ENCODE results near the gene ARVCF.

ARVCF gene

DNA sequence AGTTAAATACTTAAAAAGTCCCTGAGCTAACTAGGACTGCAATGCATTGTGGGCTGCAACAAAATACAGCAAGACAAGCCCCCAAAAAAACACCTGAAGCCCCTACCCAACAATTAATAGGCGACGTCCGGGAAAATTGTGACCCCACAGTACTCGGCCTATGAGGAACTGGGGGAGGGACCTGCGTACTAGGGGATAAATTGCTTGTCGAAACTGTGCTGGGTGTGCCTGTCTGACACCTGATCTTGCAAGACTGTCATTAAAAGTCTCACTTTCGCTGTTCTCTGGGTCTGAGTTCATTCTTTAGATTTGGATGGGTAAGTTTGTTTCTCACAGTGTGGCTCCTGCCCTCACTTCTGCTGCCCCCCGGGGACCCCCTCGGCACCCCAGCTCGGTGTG, 19.5 kb upstream of the ARVCF start:
- Histone ChIP-seq H3K23ac (ENCODE audit: low read depth, low read length, poor library complexity) (no peak overlapping the region), H3K79me1 (ENCODE audit: low read depth, low read length) (peaks cover 10% of the 10 kb centered on the region), H2BK12ac (ENCODE audit: low read length) (no peak overlapping the region), H2AFZ (ENCODE audit: low read length) (no peak overlapping the region), H3K4me2 (ENCODE audit: insufficient read depth, low read length, poor library complexity, severe bottlenecking) (no peak overlapping the region), H3K14ac (ENCODE audit: low read length) (no peak overlapping the region), H2BK15ac (ENCODE audit: low read length) (no peak overlapping the region), H3K9me3 (replicated peaks in 1 of 2; ENCODE audit: control insufficient read depth in 2 of 2, insufficient read depth in 1 of 2, low read depth in 1 of 2, low read length in 2 of 2) (no peaks in the 10 kb centered on the region), H3K18ac (ENCODE audit: low read length) (no peak overlapping the region), H3K27ac (replicated peaks; ENCODE audit: low read length) (no peak overlapping the region), H4K8ac (ENCODE audit: low read depth, low read length) (no peak overlapping the region), H4K91ac (ENCODE audit: low read depth, low read length, poor library complexity) (no peak overlapping the region), H2BK120ac (ENCODE audit: low read depth, low read length) (no peak overlapping the region), H3K27me3 (ENCODE audit: control insufficient read depth in 3 of 3, insufficient read depth in 3 of 3, low read depth in 1 of 3, low read length in 3 of 3) (no peaks in the 10 kb centered on the region), H3K4ac (ENCODE audit: low read length) (no peak overlapping the region), H2AK5ac (ENCODE audit: low read depth, low read length) (no peak overlapping the region), H3K9ac (ENCODE audit: low read depth, low read length, poor library complexity) (no peak overlapping the region), H3K36me3 (replicated peaks in 1 of 2; ENCODE audit: control insufficient read depth in 2 of 2, insufficient read depth in 2 of 2, low read length in 2 of 2) (peaks cover 0 to 16% of the 10 kb centered on the region in 2 donors), H2BK5ac (ENCODE audit: low read length) (no peak overlapping the region), H3K4me3 (ENCODE audit: low read length in 2 of 2) (no peak overlapping the region), H3K4me1 (ENCODE audit: control insufficient read depth in 2 of 2, insufficient read depth in 1 of 2, low read depth in 1 of 2, low read length in 2 of 2) (no peaks in the 10 kb centered on the region)
- WGBS, 2 donors (ENCODE audit: extremely low coverage in 2 of 2, insufficient read length in 2 of 2, insufficient replicate concordance in 1 of 2): no CpG with 5 or more reads among the region's 10 CpGs
- no peak for DNase-seq (ENCODE audit: low spot score)

GRCh38 chr22:20035375-20036083, 18.9 kb upstream of the ARVCF start:
- Histone ChIP-seq H3K36me3 (replicated peaks in 1 of 2; ENCODE audit: control insufficient read depth in 2 of 2, insufficient read depth in 2 of 2, low read length in 2 of 2) (peaks cover 0 to 16% of the 10 kb centered on the region in 2 donors), H3K27ac (replicated peaks; ENCODE audit: low read length) (no peak overlapping the region), H4K8ac (ENCODE audit: low read depth, low read length) (no peak overlapping the region), H3K23ac (ENCODE audit: low read depth, low read length, poor library complexity) (peak overlapping the region; percentile 95), H3K9ac (ENCODE audit: low read depth, low read length, poor library complexity) (no peak overlapping the region), H3K4me2 (ENCODE audit: insufficient read depth, low read length, poor library complexity, severe bottlenecking) (no peak overlapping the region), H3K4me1 (ENCODE audit: control insufficient read depth in 2 of 2, insufficient read depth in 1 of 2, low read depth in 1 of 2, low read length in 2 of 2) (no peaks in the 10 kb centered on the region), H3K18ac (ENCODE audit: low read length) (no peak overlapping the region), H3K27me3 (ENCODE audit: control insufficient read depth in 3 of 3, insufficient read depth in 3 of 3, low read depth in 1 of 3, low read length in 3 of 3) (no peaks in the 10 kb centered on the region), H2AK5ac (ENCODE audit: low read depth, low read length) (no peak overlapping the region), H3K4me3 (ENCODE audit: low read length in 2 of 2) (no peak overlapping the region), H2BK12ac (ENCODE audit: low read length) (no peak overlapping the region), H4K91ac (ENCODE audit: low read depth, low read length, poor library complexity) (no peak overlapping the region), H2AFZ (ENCODE audit: low read length) (no peak overlapping the region), H3K4ac (ENCODE audit: low read length) (no peak overlapping the region), H2BK120ac (ENCODE audit: low read depth, low read length) (no peak overlapping the region), H3K9me3 (replicated peaks in 1 of 2; ENCODE audit: control insufficient read depth in 2 of 2, insufficient read depth in 1 of 2, low read depth in 1 of 2, low read length in 2 of 2) (no peaks in the 10 kb centered on the region), H2BK15ac (ENCODE audit: low read length) (peak overlapping the region; percentile 81), H3K79me1 (ENCODE audit: low read depth, low read length) (peaks cover 10% of the 10 kb centered on the region), H3K14ac (ENCODE audit: low read length) (peak overlapping the region; percentile 82), H2BK5ac (ENCODE audit: low read length) (no peak overlapping the region)
- no peak for DNase-seq (ENCODE audit: low spot score)
- no CpG with 5 or more reads among the region's 16 CpGs for WGBS, 2 donors (ENCODE audit: extremely low coverage in 2 of 2, insufficient read length in 2 of 2, insufficient replicate concordance in 1 of 2)

DNA sequence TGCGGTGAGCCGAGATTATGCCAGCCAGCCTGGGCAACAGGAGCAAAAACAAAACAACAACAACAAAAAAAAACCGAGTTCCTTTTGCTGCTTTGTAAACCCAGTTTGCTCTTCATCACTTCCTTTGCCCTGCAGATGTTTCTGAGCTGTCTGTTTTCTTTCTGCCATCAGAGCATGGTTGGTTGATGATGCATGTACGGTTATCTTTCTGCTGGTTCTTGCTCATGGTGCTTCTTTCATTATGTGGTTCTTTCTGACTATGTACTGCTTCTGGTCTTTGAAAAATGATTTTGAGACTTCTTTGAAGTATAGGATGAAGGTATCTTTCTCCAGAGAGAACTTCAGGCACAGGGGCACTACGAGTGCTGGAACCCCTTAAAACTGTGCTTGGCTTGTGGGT, 17.5 kb upstream of the ARVCF start:
- Histone ChIP-seq H3K27ac (replicated peaks; ENCODE audit: low read length) (no peak overlapping the region), H3K4me2 (ENCODE audit: insufficient read depth, low read length, poor library complexity, severe bottlenecking) (no peak overlapping the region), H2AFZ (ENCODE audit: low read length) (no peak overlapping the region), H3K27me3 (ENCODE audit: control insufficient read depth in 3 of 3, insufficient read depth in 3 of 3, low read depth in 1 of 3, low read length in 3 of 3) (no peaks in the 10 kb centered on the region), H3K9ac (ENCODE audit: low read depth, low read length, poor library complexity) (no peak overlapping the region), H2BK120ac (ENCODE audit: low read depth, low read length) (no peak overlapping the region), H3K18ac (ENCODE audit: low read length) (no peak overlapping the region), H2BK12ac (ENCODE audit: low read length) (no peak overlapping the region), H4K91ac (ENCODE audit: low read depth, low read length, poor library complexity) (no peak overlapping the region), H2BK5ac (ENCODE audit: low read length) (no peak overlapping the region), H3K14ac (ENCODE audit: low read length) (no peak overlapping the region), H3K36me3 (replicated peaks in 1 of 2; ENCODE audit: control insufficient read depth in 2 of 2, insufficient read depth in 2 of 2, low read length in 2 of 2) (peaks cover 0 to 11% of the 10 kb centered on the region in 2 donors), H4K8ac (ENCODE audit: low read depth, low read length) (no peak overlapping the region), H3K9me3 (replicated peaks in 1 of 2; ENCODE audit: control insufficient read depth in 2 of 2, insufficient read depth in 1 of 2, low read depth in 1 of 2, low read length in 2 of 2) (no peaks in the 10 kb centered on the region), H3K79me1 (ENCODE audit: low read depth, low read length) (peaks cover 10% of the 10 kb centered on the region), H3K4me1 (ENCODE audit: control insufficient read depth in 2 of 2, insufficient read depth in 1 of 2, low read depth in 1 of 2, low read length in 2 of 2) (no peaks in the 10 kb centered on the region), H3K23ac (ENCODE audit: low read depth, low read length, poor library complexity) (no peak overlapping the region), H2AK5ac (ENCODE audit: low read depth, low read length) (no peak overlapping the region), H2BK15ac (ENCODE audit: low read length) (peak overlapping the region; percentile 49), H3K4me3 (ENCODE audit: low read length in 2 of 2) (no peak overlapping the region), H3K4ac (ENCODE audit: low read length) (no peak overlapping the region)
- WGBS, 2 donors (ENCODE audit: extremely low coverage in 2 of 2, insufficient read length in 2 of 2, insufficient replicate concordance in 1 of 2): no CpG with 5 or more reads among the region's 5 CpGs
- no peak for DNase-seq (ENCODE audit: low spot score)

DNA sequence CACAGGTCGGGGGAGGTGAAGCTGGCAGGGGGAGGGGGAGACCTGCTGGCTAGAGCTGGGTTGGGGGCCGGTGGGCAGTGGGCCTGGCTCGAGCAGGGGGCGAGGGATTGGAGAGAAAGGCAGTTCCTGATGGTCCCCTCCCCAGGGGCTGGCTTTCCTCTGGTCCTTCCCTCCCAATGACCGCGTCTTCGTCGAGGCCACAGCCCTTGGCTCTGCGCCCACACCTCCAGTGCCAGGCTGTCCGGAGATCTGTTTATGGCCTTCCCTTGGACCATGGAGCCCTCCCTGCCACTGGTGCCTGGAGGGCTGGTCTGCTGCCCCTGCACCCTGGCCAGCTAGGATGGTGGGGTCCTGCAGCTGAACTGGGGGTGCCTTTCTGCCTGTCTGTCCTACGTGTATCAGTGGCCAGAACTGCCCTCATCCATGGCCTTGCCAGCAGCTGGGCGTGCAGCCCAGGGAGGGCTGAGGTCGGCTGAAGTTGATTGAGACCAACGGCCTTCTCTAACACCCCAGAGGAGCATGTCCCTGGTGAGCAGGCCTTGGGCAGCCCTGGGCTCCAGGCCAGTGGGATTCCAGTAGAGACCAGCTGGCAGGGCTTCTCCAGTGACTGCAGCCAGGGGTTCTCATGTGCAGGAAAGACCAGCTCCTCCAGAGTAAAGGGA, 16.6 kb upstream of the ARVCF start:
- H3K9me3 ChIP-seq (replicated peaks in 1 of 2; ENCODE audit: control insufficient read depth in 2 of 2, insufficient read depth in 1 of 2, low read depth in 1 of 2, low read length in 2 of 2): no peaks in the 10 kb centered on the region
- no peaks in the 10 kb centered on the region for H3K27me3 ChIP-seq (ENCODE audit: control insufficient read depth in 3 of 3, insufficient read depth in 3 of 3, low read depth in 1 of 3, low read length in 3 of 3)
- peak overlapping the region; percentile 85 for H2BK5ac ChIP-seq (ENCODE audit: low read length)
- no peak overlapping the region for H4K8ac ChIP-seq (ENCODE audit: low read depth, low read length)
- H3K23ac ChIP-seq (ENCODE audit: low read depth, low read length, poor library complexity): peak overlapping the region; percentile 90
- H3K9ac ChIP-seq (ENCODE audit: low read depth, low read length, poor library complexity): no peak overlapping the region
- no peak overlapping the region for H2BK12ac ChIP-seq (ENCODE audit: low read length)
- no peak overlapping the region for H3K4me2 ChIP-seq (ENCODE audit: insufficient read depth, low read length, poor library complexity, severe bottlenecking)
- H2AK5ac ChIP-seq (ENCODE audit: low read depth, low read length): no peak overlapping the region
- peak overlapping the region; percentile 82 for H4K91ac ChIP-seq (ENCODE audit: low read depth, low read length, poor library complexity)
- H3K18ac ChIP-seq (ENCODE audit: low read length): no peak overlapping the region
- peaks cover 0 to 11% of the 10 kb centered on the region in 2 donors for H3K36me3 ChIP-seq (replicated peaks in 1 of 2; ENCODE audit: control insufficient read depth in 2 of 2, insufficient read depth in 2 of 2, low read length in 2 of 2)
- H3K4me3 ChIP-seq (ENCODE audit: low read length in 2 of 2): no peak overlapping the region
- H2BK120ac ChIP-seq (ENCODE audit: low read depth, low read length): no peak overlapping the region
- no peak overlapping the region for H2AFZ ChIP-seq (ENCODE audit: low read length)
- H3K14ac ChIP-seq (ENCODE audit: low read length): peak overlapping the region; percentile 17
- H3K79me1 ChIP-seq (ENCODE audit: low read depth, low read length): peaks cover 7% of the 10 kb centered on the region
- WGBS, 2 donors (ENCODE audit: extremely low coverage in 2 of 2, insufficient read length in 2 of 2, insufficient replicate concordance in 1 of 2): no CpG with 5 or more reads among the region's 14 CpGs
- H3K27ac ChIP-seq (replicated peaks; ENCODE audit: low read length): no peak overlapping the region
- H3K4ac ChIP-seq (ENCODE audit: low read length): no peak overlapping the region
- no peak overlapping the region for H2BK15ac ChIP-seq (ENCODE audit: low read length)
- no peaks in the 10 kb centered on the region for H3K4me1 ChIP-seq (ENCODE audit: control insufficient read depth in 2 of 2, insufficient read depth in 1 of 2, low read depth in 1 of 2, low read length in 2 of 2)
- no peak for DNase-seq (ENCODE audit: low spot score)

Data from neuronal stem cell (in vitro differentiated cells).